Uterus (tissue), 4 donors: ENCODE results near the gene TAF5L. TPM values are rescaled to one million over a fixed set of nuclear protein-coding genes. Genes with fewer than 3 reads are reported as not detected.

ENCODE experiments used
- DNase-seq, 2 donors: peaks; one replicate each; pipeline ENCODE4 v3.0.0-alpha.2; 2019 to 2020
- H3K27ac ChIP-seq, 2 donors: fragments of 200-600 bp; sonication (generic); 1 replicate in 1 of 2; 2 replicates in 1 of 2; pipeline ENCODE4 v1.5.1; 2016 to 2018
- H3K27me3 ChIP-seq, 2 donors: fragments of 200-600 bp; sonication (generic); one replicate each; pipeline ENCODE4 v1.5.1; 2018 to 2019; ENCODE audit warnings: control low read depth in 1 of 2
- H3K36me3 ChIP-seq, 2 donors: fragments of 200-600 bp; sonication (generic); one replicate each; pipeline ENCODE4 v1.5.1; 2019; ENCODE audit warnings: control low read depth in 1 of 2
- H3K4me1 ChIP-seq, 2 donors: fragments of 200-600 bp; sonication (generic); one replicate each; pipeline ENCODE4 v1.5.1; 2018 to 2019; ENCODE audit warnings: control low read depth in 1 of 2
- H3K4me3 ChIP-seq, 2 donors: fragments of 200-600 bp; sonication (generic); 1 replicate in 1 of 2; 2 replicates in 1 of 2; pipeline ENCODE4 v1.5.1; 2018 to 2019; ENCODE audit warnings: mild to moderate bottlenecking in 1 of 2
- H3K9me3 ChIP-seq, 2 donors: fragments of 200-600 bp; sonication (generic); one replicate each; pipeline ENCODE4 v1.5.1; 2019; ENCODE audit warnings: control low read depth in 1 of 2
- CTCF ChIP-seq, 4 experiments: fragments of 200-600 bp in 2 of 4; fragments of 450-650 bp in 2 of 4; sonication (generic) in 2 of 4; IDR thresholded peaks; one replicate each; pipeline ENCODE4 v1.5.1; 2016 to 2019; ENCODE audit warnings: antibody characterized with exemption in 4 of 4, mild to moderate bottlenecking in 2 of 4, moderate library complexity in 1 of 4
- POLR2A ChIP-seq, 2 donors: fragments of 450-650 bp; IDR thresholded peaks; one replicate each; pipeline ENCODE4 v1.6.1; 2016; ENCODE audit warnings: antibody characterized with exemption in 2 of 2, mild to moderate bottlenecking in 1 of 2, moderate library complexity in 1 of 2
- intact Hi-C: fragments of 100-400 bp; cut with DNase I; formaldehyde crosslinking; loops from one replicate; pipeline ENCODE4 v1.15.1; 2023; ENCODE audit warnings: low total_unique reads
- total RNA-seq, 4 donors: library from RNA; depleted of rRNA in 3 of 4; stranded (reverse); fragments of >200 nt in 3 of 4; gene quantifications; one replicate each; pipeline versions ENCODE4 v1.1.0 to v1.2.4, GENCODE V29; 2014 to 2023
- donor health status: DM: yes; HTN: yes; CAD: no.

TAF5L gene
- total RNA-seq, 4 donors from 2014 or later: 0.88 to 22.2 (median 9.2) TPM

- H3K4me1 ChIP-seq: no peaks in the 10 kb centered on the region
- intact Hi-C loops: no loop called here
- H3K27me3 ChIP-seq: no peaks in the 10 kb centered on the region
- H3K9me3 ChIP-seq: no peaks in the 10 kb centered on the region
- DNase-seq: peak; percentile 74 to 76
- no peaks in the 10 kb centered on the region for H3K36me3 ChIP-seq
- no peak overlapping the region for H3K4me3 ChIP-seq
- H3K27ac ChIP-seq: no peak overlapping the region
- TF ChIP-seq POLR2A (IDR thresholded peaks at IDR 0.05): no peak
- TF ChIP-seq CTCF (IDR thresholded peaks at IDR 0.05): peak; percentile 76 to 92 (median 88)
Observed at GRCh38 chr1:229661022-229661877, 35.3 kb upstream of the TAF5L start.

GRCh38 chr1:229657993-229658755 is 32.3 kb upstream of the TAF5L start:
- no peak for DNase-seq
- Histone ChIP-seq H3K27me3 (no peaks in the 10 kb centered on the region), H3K9me3 (no peaks in the 10 kb centered on the region), H3K27ac (no peak overlapping the region), H3K36me3 (no peaks in the 10 kb centered on the region), H3K4me1 (no peaks in the 10 kb centered on the region), H3K4me3 (no peak overlapping the region)
- intact Hi-C loops: no loop called here
- TF ChIP-seq CTCF (IDR thresholded peaks at IDR 0.05) (no peak), POLR2A (IDR thresholded peaks at IDR 0.05) (no peak)

GRCh38 chr1:229655781-229656180 is 29.9 kb upstream of the TAF5L start:
- no peak overlapping the region for H3K4me3 ChIP-seq

GRCh38 chr1:229653420-229653819 is 27.5 kb upstream of the TAF5L start:
- no peak for TF ChIP-seq POLR2A (IDR thresholded peaks at IDR 0.05)
- no peak for TF ChIP-seq CTCF (IDR thresholded peaks at IDR 0.05)
- DNase-seq: no peak
- no peak overlapping the region for H3K27ac ChIP-seq
- H3K4me3 ChIP-seq: no peak overlapping the region
- intact Hi-C loops: no loop called here
- H3K4me1 ChIP-seq: no peaks in the 10 kb centered on the region
- no peaks in the 10 kb centered on the region for H3K36me3 ChIP-seq
- no peaks in the 10 kb centered on the region for H3K27me3 ChIP-seq
- no peaks in the 10 kb centered on the region for H3K9me3 ChIP-seq

More at GRCh38 chr1:229655781-229656180, 29.9 kb upstream of the TAF5L start:
- Histone ChIP-seq H3K27me3 (no peaks in the 10 kb centered on the region), H3K36me3 (no peaks in the 10 kb centered on the region), H3K9me3 (no peaks in the 10 kb centered on the region), H3K4me1 (no peaks in the 10 kb centered on the region), H3K27ac (no peak overlapping the region)
- intact Hi-C loops: no loop called here
- no peak for DNase-seq
- TF ChIP-seq POLR2A (IDR thresholded peaks at IDR 0.05) (no peak), CTCF (IDR thresholded peaks at IDR 0.05) (no peak)

- no peaks in the 10 kb centered on the region for H3K27me3 ChIP-seq
- intact Hi-C loops: no loop called here
- H3K4me3 ChIP-seq: no peak overlapping the region
- H3K36me3 ChIP-seq: no peaks in the 10 kb centered on the region
- TF ChIP-seq CTCF (IDR thresholded peaks at IDR 0.05): no peak
- no peak for TF ChIP-seq POLR2A (IDR thresholded peaks at IDR 0.05)
- no peaks in the 10 kb centered on the region for H3K4me1 ChIP-seq
- no peak overlapping the region for H3K27ac ChIP-seq
- no peaks in the 10 kb centered on the region for H3K9me3 ChIP-seq
- no peak for DNase-seq
Observed at GRCh38 chr1:229651546-229651945, 25.6 kb upstream of the TAF5L start.
